Ectodermal cell (in vitro differentiated cells): Measurements from ENCODE around the gene PREX1.

Experiments
- H3K27ac ChIP-seq: 2 replicates; pipeline ENCODE4 v1.7.0; 2013; ENCODE audit warnings: mild to moderate bottlenecking, low read depth, low read length; ENCODE audit not compliant: insufficient read depth, poor library complexity, severe bottlenecking
- H3K27me3 ChIP-seq: 2 replicates; pipeline ENCODE4 v1.7.0; 2013; ENCODE audit warnings: mild to moderate bottlenecking, low read length; ENCODE audit not compliant: insufficient read depth, control insufficient read depth, poor library complexity, severe bottlenecking
- H3K36me3 ChIP-seq: one replicate; pipeline ENCODE4 v1.7.0; 2013; ENCODE audit warnings: low read length; ENCODE audit not compliant: control insufficient read depth, insufficient read depth
- H3K4me1 ChIP-seq: one replicate; pipeline ENCODE4 v1.7.0; 2013; ENCODE audit warnings: low read length; ENCODE audit not compliant: control insufficient read depth, insufficient read depth
- H3K4me3 ChIP-seq: 2 replicates; pipeline ENCODE4 v1.7.0; 2013; ENCODE audit warnings: low read depth, low read length, control low read depth; ENCODE audit not compliant: insufficient read depth
- H3K9me3 ChIP-seq: 2 replicates; pipeline ENCODE4 v1.7.0; 2013; ENCODE audit warnings: mild to moderate bottlenecking, low read length, moderate library complexity; ENCODE audit not compliant: control insufficient read depth
- WGBS, 2 experiments: methylation state at CpG; one replicate each; pipeline ENCODE4 v1.1.7; 2013; ENCODE audit warnings: missing lambda C conversion rate in 2 of 2; 5-methylcytosine and 5-hydroxymethylcytosine counted together

PREX1 gene

GRCh38 chr20:48785256-48785655, 42.5 kb downstream of the PREX1 start:
- Histone ChIP-seq H3K27ac (no peak overlapping the region), H3K36me3 (no peaks in the 10 kb centered on the region), H3K9me3 (no peaks in the 10 kb centered on the region), H3K4me1 (peaks cover 46% of the 10 kb centered on the region), H3K27me3 (no peaks in the 10 kb centered on the region), H3K4me3 (no peak overlapping the region)
- 95 to 98% methylated on average over 6 of the region's 6 CpGs for WGBS, 2 experiments

- no peak overlapping the region for H3K27ac ChIP-seq
- no peaks in the 10 kb centered on the region for H3K27me3 ChIP-seq
- H3K9me3 ChIP-seq = no peaks in the 10 kb centered on the region
- WGBS, 2 experiments = 89 to 94% methylated on average over 5 of the region's 5 CpGs
- H3K4me1 ChIP-seq = peaks cover 46% of the 10 kb centered on the region
- no peak overlapping the region for H3K4me3 ChIP-seq
- H3K36me3 ChIP-seq = no peaks in the 10 kb centered on the region
Observed at GRCh38 chr20:48784273-48784641, 43.5 kb downstream of the PREX1 start.

GRCh38 chr20:48783533-48784272, 44.1 kb downstream of the PREX1 start:
- H3K27ac ChIP-seq = no peak overlapping the region
- 85 to 87% methylated on average over 9 of the region's 9 CpGs for WGBS, 2 experiments
- peaks cover 46% of the 10 kb centered on the region for H3K4me1 ChIP-seq

GRCh38 chr20:48782901-48783308, 44.9 kb downstream of the PREX1 start:
- WGBS, 2 experiments = 96 to 98% methylated on average over 6 of the region's 6 CpGs
- Histone ChIP-seq H3K9me3 (no peaks in the 10 kb centered on the region), H3K27ac (no peak overlapping the region), H3K36me3 (no peaks in the 10 kb centered on the region), H3K4me3 (no peak overlapping the region), H3K27me3 (no peaks in the 10 kb centered on the region), H3K4me1 (peaks cover 42% of the 10 kb centered on the region)

More at GRCh38 chr20:48783533-48784272, 44.1 kb downstream of the PREX1 start:
- Histone ChIP-seq H3K36me3 (no peaks in the 10 kb centered on the region), H3K27me3 (no peaks in the 10 kb centered on the region), H3K4me3 (no peak overlapping the region), H3K9me3 (no peaks in the 10 kb centered on the region)

- Histone ChIP-seq H3K27me3 (no peaks in the 10 kb centered on the region), H3K4me3 (no peak overlapping the region), H3K4me1 (peaks cover 33% of the 10 kb centered on the region), H3K36me3 (no peaks in the 10 kb centered on the region), H3K9me3 (no peaks in the 10 kb centered on the region), H3K27ac (no peak overlapping the region)
- 75 to 80% methylated on average over 4 of the region's 4 CpGs for WGBS, 2 experiments
Observed at GRCh38 chr20:48782053-48782452, 45.7 kb downstream of the PREX1 start.

- 87 to 89% methylated on average over 1 of the region's 1 CpG for WGBS, 2 experiments
- no peak overlapping the region for H3K4me3 ChIP-seq
- H3K9me3 ChIP-seq = no peaks in the 10 kb centered on the region
- H3K36me3 ChIP-seq = no peaks in the 10 kb centered on the region
- no peak overlapping the region for H3K27ac ChIP-seq
- no peaks in the 10 kb centered on the region for H3K27me3 ChIP-seq
- peaks cover 31% of the 10 kb centered on the region for H3K4me1 ChIP-seq
Observed at GRCh38 chr20:48781634-48782033, 46.2 kb downstream of the PREX1 start.

- Histone ChIP-seq H3K9me3 (no peaks in the 10 kb centered on the region), H3K36me3 (no peaks in the 10 kb centered on the region), H3K4me1 (peaks cover 18% of the 10 kb centered on the region), H3K27me3 (no peaks in the 10 kb centered on the region), H3K4me3 (no peak overlapping the region), H3K27ac (no peak overlapping the region)
- WGBS, 2 experiments = 91% methylated on average over 2 of the region's 2 CpGs
Observed at GRCh38 chr20:48779435-48779834, 48.4 kb downstream of the PREX1 start.

- no peaks in the 10 kb centered on the region for H3K27me3 ChIP-seq
- no peak overlapping the region for H3K27ac ChIP-seq
- no peak overlapping the region for H3K4me3 ChIP-seq
- H3K4me1 ChIP-seq = peaks cover 10% of the 10 kb centered on the region
- no peaks in the 10 kb centered on the region for H3K9me3 ChIP-seq
- WGBS, 2 experiments = 94% methylated on average over 4 of the region's 4 CpGs
- no peaks in the 10 kb centered on the region for H3K36me3 ChIP-seq
Observed at GRCh38 chr20:48777821-48778220, 50.0 kb downstream of the PREX1 start.

- no peak overlapping the region for H3K4me3 ChIP-seq
- H3K9me3 ChIP-seq = no peaks in the 10 kb centered on the region
- no peaks in the 10 kb centered on the region for H3K36me3 ChIP-seq
- 95% methylated on average over 8 of the region's 8 CpGs for WGBS, 2 experiments
- peaks cover 5% of the 10 kb centered on the region for H3K4me1 ChIP-seq
- H3K27ac ChIP-seq = no peak overlapping the region
- H3K27me3 ChIP-seq = no peaks in the 10 kb centered on the region
Observed at GRCh38 chr20:48777005-48777404, 50.8 kb downstream of the PREX1 start.

- no peak overlapping the region for H3K27ac ChIP-seq
- H3K4me3 ChIP-seq = no peak overlapping the region
- no peaks in the 10 kb centered on the region for H3K36me3 ChIP-seq
- no peaks in the 10 kb centered on the region for H3K4me1 ChIP-seq
- WGBS, 2 experiments = 79 to 83% methylated on average over 7 of the region's 7 CpGs
- H3K9me3 ChIP-seq = no peaks in the 10 kb centered on the region
- H3K27me3 ChIP-seq = no peaks in the 10 kb centered on the region
Observed at GRCh38 chr20:48776306-48776705, 51.5 kb downstream of the PREX1 start.
